ENCODE data around the gene CXCL6. TPM values are rescaled to one million over a fixed set of nuclear protein-coding genes. Genes with fewer than 3 reads are reported as not detected.

The CXCL6 gene
- total RNA-seq, 2 donors from 2014 or later: not detected

Other genes with a start within 250 kb of the CXCL6 start
- under 1 TPM in 1 of 2 donors, not detected in 1; 0.09 TPM for gene RASSF6, start 216.2 kb upstream of the CXCL6 start, total RNA-seq
- gene CXCL8, start 96.1 kb upstream of the CXCL6 start, total RNA-seq: 10 to 100 TPM; 11.9 to 14.5 TPM
- gene PF4V1, start 16.6 kb downstream of the CXCL6 start, total RNA-seq: not detected
- not detected for gene CXCL1, start 32.7 kb downstream of the CXCL6 start, total RNA-seq
- gene PF4, start 145.3 kb downstream of the CXCL6 start, total RNA-seq: not detected
- gene PPBP, start 151.5 kb downstream of the CXCL6 start, total RNA-seq: not detected
- gene CXCL5, start 162.0 kb downstream of the CXCL6 start, total RNA-seq: not detected
- not detected for gene CXCL3, start 202.0 kb downstream of the CXCL6 start, total RNA-seq